LHCN-M2 (cell line): Measurements from ENCODE around the gene ITGAE. TPM values are rescaled to one million over a fixed set of nuclear protein-coding genes. Genes with fewer than 3 reads are reported as not detected.
A peak's percentile ranks its signal among the peaks of the same experiment; 100 is the strongest.
"Not testable (repeated sequence)": the region's sequence is repeated elsewhere in the genome, so short reads cannot be mapped to it uniquely, and the experiment has no call there.

Experiments used
- DNase-seq: peaks from one replicate; pipeline ENCODE4 v3.0.0-alpha.2; 2012; ENCODE audit warnings: low read depth
- total RNA-seq: library from RNA; depleted of rRNA; stranded (reverse); fragments of >200 nt; gene quantifications from 2 replicates; pipeline ENCODE4 v1.2.3, GENCODE V29; 2014

Gene ITGAE
- total RNA-seq, 1 experiment from 2014 or later: 38.6 TPM

DNA sequence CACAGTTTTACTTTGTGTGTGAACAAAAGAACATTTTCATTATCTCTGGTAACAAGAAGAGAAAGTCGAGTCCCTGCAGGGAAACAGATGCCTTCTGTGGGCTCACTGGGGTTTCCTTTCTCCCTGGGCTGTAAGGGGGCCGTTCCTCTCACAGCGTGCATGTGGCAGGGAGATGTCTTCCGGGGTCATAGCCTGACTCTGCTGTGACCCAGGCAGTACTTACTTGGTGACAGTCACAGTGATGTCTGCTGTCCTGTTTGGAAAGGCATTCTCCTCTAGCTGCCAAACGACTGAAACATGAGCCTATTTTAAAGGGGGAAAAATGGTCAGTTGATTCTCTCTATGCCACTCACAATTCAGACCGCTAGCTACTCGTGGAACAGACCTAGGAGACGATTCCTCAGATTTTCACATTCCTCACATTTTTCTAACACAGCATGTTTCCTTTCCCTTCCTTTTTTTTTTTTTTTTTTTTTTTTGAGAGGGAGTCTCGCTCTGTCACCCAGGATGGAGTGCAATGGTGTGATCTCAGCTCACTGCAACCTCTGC, 70.0 kb downstream of the ITGAE start:
- no peak for DNase-seq

DNA sequence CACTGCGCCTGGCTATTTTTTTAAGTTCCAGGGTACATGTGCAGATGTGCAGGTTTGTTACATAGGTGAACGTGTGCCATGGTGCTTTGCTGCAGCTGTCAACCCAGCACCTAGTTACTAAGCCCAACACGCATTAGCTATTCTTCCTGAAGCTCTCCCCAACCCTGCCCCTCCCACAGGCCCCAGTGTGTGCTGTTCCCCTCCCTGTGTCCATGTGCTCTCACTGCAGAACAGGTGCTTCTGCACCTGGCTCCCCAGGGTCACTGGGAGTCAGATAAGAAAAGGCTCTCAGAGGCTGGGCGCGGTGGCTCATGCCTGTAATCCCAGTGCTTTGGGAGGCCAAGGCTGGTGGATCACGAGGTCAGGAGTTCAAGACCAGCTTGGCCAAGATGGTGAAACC, 71.1 kb downstream of the ITGAE start:
- no peak for DNase-seq

DNA sequence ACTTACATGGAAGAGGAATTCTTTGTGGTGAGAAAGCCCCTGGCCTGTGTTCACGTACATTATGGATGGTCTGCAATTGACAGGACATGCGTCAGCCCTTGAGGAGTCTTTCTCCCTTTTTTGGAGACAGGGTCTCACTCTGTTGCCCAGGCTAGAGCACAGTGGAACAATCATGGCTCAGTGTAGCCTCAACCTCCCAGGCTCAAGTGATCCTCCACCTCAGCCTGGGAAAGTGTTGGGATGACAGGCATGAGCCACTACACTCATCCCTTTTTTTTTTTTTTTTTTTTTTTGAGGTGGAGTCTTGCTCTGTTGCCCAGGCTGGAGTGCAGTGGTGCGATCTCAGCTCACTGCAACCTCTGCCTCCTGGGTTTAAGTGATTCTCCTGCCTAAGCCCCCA, 72.9 kb downstream of the ITGAE start:
- not testable (repeated sequence) for DNase-seq

DNA sequence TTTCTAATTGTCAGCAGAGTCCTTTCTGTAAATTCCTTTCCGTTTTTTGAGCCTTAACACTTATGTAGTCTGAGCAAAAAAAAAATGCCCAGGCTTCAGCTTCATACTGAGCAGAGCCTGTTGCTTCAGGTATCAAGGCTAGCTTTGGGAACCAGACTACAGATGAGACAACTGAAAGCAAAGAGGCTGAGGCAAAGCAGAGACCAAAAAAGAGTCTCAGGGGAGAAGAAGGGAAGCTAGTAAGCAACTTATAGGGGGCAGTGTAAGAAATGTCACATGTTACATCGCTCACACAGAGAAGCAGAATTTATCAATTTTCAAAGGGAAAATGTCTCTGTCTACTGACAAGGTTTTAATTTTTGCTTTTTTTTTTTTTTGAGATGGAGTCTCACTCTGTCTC, 73.9 kb downstream of the ITGAE start:
- no peak for DNase-seq

DNA sequence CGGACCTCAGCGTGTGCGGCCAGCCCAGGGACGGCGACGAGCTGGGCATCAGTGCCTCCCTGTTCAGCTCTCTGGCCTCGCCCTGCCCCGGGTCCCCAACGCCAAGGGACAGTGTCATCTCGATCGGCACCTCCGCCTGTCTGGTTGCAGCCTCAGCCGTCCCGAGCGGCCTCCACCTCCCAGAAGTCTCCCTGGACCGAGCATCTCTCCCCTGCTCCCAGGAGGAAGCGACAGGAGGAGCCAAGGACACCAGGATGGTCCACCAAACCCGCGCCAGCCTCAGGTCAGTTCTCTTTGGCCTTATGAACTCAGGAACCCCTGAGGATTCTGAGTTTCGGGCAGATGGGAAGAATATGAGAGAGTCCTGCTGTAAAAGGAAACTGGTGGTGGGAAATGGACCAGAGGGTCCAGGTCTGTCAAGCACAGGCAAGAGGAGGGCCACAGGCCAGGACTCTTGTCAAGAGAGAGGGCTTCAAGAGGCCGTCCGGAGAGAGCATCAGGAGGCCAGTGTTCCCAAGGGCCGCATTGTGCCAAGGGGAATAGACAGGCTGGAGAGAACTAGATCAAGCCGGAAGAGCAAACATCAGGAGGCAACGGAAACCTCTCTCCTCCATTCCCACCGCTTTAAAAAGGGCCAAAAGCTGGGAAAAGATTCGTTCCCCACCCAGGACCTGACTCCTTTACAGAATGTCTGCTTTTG, 76.5 kb downstream of the ITGAE start:
- no peak for DNase-seq

DNA sequence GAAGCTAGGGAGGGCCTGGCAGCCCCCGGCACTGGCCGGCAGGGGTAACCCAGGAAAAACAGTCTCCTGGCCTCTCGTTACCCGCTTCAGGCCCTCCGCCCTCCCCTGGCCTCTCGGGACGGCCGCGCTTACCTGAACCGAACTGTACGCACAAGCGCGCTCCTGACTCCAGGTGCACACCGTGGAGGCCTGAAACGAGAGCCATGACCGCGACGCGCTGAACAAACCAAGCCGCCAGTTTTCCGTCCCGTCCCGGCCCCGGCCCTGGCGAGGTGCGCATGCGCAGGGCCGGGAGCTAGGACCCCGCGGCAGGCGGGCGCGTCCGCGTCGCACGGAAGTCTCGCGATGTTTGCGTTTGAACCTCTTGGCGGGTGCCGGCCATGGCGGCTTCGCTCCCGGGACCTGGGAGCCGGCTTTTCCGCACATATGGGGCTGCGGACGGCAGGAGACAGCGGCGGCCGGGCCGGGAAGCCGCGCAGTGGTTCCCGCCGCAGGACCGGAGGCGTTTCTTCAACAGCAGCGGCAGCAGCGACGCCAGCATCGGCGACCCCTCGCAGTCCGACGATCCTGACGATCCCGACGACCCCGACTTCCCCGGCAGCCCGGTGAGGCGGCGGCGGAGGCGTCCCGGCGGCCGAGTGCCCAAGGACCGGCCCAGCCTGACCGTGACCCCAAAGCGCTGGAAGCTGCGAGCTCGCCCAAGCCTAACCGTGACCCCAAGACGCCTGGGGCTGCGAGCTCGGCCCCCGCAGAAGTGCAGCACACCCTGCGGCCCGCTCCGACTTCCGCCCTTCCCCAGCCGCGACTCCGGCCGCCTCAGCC, 77.2 kb downstream of the ITGAE start, which contains the start of gene HASPIN:
Gene HASPIN (plus strand): TSS at position 348 of the 822 bp plus-strand sequence. CDS start 33 bp downstream, at position 381.
- DNase-seq: peak; percentile 84

DNA sequence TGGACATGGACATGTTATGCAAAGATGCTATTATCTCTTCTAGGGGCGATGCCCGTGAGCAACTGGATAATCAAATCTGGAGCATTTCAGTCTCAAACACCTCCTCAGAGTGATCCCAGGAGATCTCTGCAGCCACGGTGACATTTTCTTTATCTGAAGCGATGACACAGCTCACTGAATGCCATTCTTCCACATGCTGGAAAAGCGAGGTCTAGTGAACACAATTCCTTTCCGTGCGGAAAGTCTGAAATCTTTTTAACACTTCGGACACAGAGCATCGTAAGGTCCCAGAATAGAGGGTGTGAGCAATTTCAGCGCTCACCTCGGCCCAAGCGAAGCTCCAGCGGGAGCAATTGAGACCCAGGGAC, 77.8 kb downstream of the ITGAE start:
- DNase-seq: no peak

DNA sequence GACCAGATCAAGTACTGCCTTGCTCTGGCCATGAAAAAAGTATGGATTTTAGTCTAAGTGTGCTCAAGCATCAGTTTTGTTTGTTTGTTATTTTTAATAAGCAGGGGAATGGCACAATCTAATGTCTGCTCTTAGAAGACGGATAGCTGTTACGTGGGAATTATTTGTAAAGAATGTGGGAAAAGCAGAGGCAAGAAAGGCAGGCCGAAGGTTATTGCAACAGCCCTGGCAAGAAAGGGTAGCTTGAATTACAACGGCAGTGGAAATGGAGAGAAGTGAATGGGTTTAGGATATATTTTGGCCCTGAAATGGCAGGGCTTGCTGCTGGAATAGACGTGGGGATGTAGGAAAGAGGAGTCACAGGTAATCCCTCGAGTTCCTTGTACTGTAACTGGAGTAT, 78.3 kb downstream of the ITGAE start:
- no peak for DNase-seq

GRCh38 chr17:3719265-3719664, 81.7 kb downstream of the ITGAE start:
- DNase-seq: no peak

- DNase-seq: no peak
Observed at GRCh38 chr17:3718201-3718600, 82.8 kb downstream of the ITGAE start.

DNA sequence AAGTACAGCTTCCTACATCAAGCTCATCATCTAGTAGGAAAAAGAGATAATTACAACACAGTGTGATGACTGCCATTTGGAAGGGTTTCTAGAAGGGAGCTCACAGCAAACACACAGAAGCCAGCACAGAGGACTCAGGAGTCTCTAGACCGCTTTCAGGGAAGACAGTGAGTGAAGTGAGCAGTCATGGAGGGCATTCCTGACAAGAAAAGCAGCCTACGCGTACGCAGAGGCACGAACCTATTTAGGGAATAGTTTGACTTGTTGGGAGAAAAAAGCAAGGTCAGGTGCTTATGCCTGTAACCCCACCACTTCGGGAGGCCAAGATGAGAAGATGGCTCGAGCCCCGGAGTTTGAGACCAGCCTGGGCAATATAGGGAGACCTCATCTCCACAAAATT, 85.7 kb downstream of the ITGAE start:
- no peak for DNase-seq

DNA sequence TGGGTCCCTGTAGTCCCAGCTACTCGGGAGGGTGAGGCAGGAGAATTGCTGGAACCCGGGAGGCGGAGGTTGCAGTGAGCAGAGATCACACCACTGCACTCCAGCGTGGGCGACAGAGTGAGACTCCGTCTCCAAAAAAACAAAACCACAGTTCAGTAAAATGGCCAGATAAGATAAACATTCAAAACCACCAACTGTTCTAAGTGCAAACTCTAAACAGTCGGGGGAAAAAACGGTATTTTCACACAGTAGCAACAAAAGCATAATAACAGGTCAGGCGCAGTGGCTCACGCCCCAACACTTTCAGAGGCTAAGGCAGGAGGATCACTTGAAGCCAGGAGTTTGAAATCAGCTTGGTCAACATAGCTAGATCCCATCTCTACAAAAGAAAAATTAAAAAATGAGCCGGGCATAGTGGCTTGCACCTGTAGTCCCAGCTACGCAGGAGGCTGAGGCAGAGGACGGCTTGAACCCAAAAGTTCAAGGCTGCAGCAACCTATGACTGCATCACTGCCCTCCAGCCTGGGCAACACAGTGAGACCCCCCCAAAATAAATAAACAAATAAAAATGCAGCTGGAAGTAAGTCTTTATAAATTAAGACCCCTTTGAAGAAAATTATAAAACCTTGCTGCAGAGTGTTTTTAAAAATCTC, 88.1 kb downstream of the ITGAE start:
- DNase-seq: no peak

DNA sequence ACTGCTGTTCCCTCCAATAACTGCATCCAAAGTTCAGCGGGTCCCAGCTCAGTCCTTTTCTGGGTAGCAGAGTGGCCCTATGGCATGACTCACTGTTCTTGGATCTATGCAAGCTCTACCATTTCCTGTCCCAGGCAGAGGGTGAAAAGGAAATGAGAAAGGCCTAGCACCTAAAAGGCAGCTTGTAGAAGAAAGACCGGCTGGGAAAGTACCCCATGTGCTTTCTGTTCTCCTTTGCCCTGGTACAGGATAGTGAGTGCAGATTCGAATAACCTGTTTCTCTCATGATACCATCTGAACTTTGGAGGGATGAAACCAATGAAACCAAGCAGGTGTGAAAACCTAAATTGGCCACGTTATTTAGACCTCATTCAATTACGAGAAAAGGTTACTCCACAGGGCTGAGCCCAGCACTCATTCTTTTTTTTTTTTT, 90.0 kb downstream of the ITGAE start:
- DNase-seq: no peak

GRCh38 chr17:3708366-3708765, 92.6 kb downstream of the ITGAE start:
- DNase-seq: no peak

GRCh38 chr17:3705718-3705984, 95.3 kb downstream of the ITGAE start:
- DNase-seq: not testable (repeated sequence)

GRCh38 chr17:3704931-3705717, 95.9 kb downstream of the ITGAE start:
- no peak for DNase-seq

DNA sequence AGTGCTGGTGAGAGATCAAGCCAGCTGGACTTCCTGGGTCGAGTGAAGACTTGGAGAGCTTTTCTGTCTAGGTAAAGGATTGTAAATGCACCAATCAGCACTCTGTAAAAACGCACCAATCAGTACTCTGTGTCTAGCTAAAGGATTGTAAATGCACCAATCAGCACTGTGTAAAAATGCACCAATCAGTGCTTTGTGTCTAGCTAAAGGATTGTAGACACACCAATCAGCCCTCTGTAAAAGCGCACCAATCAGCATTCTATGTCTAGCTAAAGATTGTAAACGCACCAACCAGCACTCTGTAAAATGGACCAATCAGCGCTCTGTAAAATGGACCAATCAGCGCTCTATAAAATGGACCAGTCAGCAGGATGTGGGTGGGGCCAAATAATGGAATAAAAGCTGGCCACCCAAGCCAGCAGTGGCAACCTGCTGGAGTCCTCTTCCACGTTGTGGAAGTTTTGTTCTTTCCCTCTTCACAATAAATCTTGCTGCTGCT, 98.9 kb downstream of the ITGAE start:
- not testable (repeated sequence) for DNase-seq

- no peak for DNase-seq
Observed at GRCh38 chr17:3699951-3700350, 101.0 kb downstream of the ITGAE start.

DNA sequence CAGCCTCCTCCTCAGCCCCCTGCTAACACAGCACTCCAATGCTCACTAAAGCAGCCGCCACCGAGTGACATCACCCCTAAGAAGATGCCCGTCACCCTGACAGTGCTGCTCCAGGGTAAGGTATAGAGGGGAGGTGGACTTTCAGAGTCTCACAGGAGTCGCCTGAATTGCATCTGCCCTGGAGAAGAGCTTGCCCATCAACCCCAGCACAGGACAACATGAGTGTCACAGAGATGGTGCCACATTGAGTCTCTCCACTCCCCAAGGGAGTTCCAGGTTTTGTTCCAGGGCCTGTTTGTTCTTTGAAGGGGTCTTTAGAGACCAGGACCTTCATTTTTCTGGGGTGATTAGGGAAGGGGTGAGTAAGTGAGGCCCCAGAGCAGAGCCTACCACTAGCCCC, 102.8 kb downstream of the ITGAE start:
- no peak for DNase-seq

DNA sequence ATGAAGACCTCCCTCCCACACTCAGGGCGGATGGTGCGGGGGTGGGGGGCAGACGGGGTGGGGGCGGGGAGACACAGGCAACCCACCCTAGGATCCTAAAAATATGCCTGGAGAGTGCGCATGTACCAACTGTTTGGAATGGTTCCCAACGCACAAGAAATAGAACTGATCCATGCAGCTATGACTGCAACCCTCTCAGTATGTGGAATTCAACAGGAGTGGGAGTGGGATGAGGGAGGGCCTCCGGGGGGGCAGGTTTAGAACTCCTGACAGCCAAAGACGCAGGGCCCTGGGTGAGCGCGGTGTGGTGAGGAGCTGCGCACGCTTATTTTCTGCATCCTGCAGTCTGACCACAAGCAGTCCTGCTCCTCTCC, 103.9 kb downstream of the ITGAE start:
- no peak for DNase-seq

GRCh38 chr17:3695723-3696411, 105.1 kb downstream of the ITGAE start, which contains the start of gene P2RX5:
Gene P2RX5, minus strand, starts transcription at chr17:3696155. Its CDS starts 150 bp downstream, at chr17:3696005.
- no peak for DNase-seq
